ENCODE measurements around the gene AUTS2. TPM values are rescaled to one million over a fixed set of nuclear protein-coding genes. Genes with fewer than 3 reads are reported as not detected.

The AUTS2 gene
- total and polyA plus RNA-seq, 4 donors = 4.9 to 24.4 (median 7.0) TPM

GRCh38 chr7:70317356-70317755 is 719.1 kb downstream of the AUTS2 start (continued):
- TF ChIP-seq HNF4G (IDR thresholded peaks at IDR 0.05) (no peak), YY1 (IDR thresholded peaks at IDR 0.05) (no peak), RAD21 (IDR thresholded peaks at IDR 0.05) (no peak)

GRCh38 chr7:70318511-70318910 is 720.2 kb downstream of the AUTS2 start:
- 79% methylated on average over 1 of the region's 1 CpG for WGBS
- no peaks in the 10 kb centered on the region for H3K27me3 ChIP-seq (ENCODE audit: control insufficient read depth in 4 of 4, insufficient read depth in 4 of 4, low read length in 3 of 4)
- no peak overlapping the region for H3K4me3 ChIP-seq (ENCODE audit: low read depth in 1 of 3, low read length in 3 of 3)
- H3K36me3 ChIP-seq (ENCODE audit: control insufficient read depth in 4 of 4, insufficient read depth in 3 of 4, low read depth in 1 of 4, low read length in 3 of 4) = no peaks in the 10 kb centered on the region
- H3K27ac ChIP-seq (ENCODE audit: low read depth in 1 of 2, low read length in 2 of 2) = no peak overlapping the region
- no peaks in the 10 kb centered on the region for H3K4me1 ChIP-seq (ENCODE audit: control insufficient read depth in 4 of 4, insufficient read depth in 4 of 4, low read length in 3 of 4)
- H3K9me3 ChIP-seq (ENCODE audit: control insufficient read depth in 4 of 4, low read length in 3 of 4) = no peaks in the 10 kb centered on the region
- TF ChIP-seq HNF4G (IDR thresholded peaks at IDR 0.05) = no peak
- no peak for TF ChIP-seq RAD21 (IDR thresholded peaks at IDR 0.05)
- TF ChIP-seq HNF4A (conservative IDR thresholded peaks at IDR 0.05) = no peak
- TF ChIP-seq, protein P1, sequence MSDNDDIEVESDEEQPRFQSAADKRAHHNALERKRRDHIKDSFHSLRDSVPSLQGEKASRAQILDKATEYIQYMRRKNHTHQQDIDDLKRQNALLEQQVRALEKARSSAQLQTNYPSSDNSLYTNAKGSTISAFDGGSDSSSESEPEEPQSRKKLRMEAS (IDR thresholded peaks at IDR 0.05) = no peak
- TF ChIP-seq FOXA1 (IDR thresholded peaks at IDR 0.05) = no peak
- TF ChIP-seq, protein P2, sequence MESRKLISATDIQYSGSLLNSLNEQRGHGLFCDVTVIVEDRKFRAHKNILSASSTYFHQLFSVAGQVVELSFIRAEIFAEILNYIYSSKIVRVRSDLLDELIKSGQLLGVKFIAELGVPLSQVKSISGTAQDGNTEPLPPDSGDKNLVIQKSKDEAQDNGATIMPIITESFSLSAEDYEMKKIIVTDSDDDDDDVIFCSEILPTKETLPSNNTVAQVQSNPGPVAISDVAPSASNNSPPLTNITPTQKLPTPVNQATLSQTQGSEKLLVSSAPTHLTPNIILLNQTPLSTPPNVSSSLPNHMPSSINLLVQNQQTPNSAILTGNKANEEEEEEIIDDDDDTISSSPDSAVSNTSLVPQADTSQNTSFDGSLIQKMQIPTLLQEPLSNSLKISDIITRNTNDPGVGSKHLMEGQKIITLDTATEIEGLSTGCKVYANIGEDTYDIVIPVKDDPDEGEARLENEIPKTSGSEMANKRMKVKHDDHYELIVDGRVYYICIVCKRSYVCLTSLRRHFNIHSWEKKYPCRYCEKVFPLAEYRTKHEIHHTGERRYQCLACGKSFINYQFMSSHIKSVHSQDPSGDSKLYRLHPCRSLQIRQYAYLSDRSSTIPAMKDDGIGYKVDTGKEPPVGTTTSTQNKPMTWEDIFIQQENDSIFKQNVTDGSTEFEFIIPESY (IDR thresholded peaks at IDR 0.05) = no peak
- TF ChIP-seq, protein P3, sequence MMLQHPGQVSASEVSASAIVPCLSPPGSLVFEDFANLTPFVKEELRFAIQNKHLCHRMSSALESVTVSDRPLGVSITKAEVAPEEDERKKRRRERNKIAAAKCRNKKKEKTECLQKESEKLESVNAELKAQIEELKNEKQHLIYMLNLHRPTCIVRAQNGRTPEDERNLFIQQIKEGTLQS (IDR thresholded peaks at IDR 0.05) = no peak
- no peak for TF ChIP-seq JUND (IDR thresholded peaks at IDR 0.05)
- no peak for TF ChIP-seq FOXA2 (IDR thresholded peaks at IDR 0.05)
- TF ChIP-seq CTCF (IDR thresholded peaks at IDR 0.05; ENCODE audit: low read depth, low read length, missing input control) = no peak
- no peak for TF ChIP-seq GABPA (IDR thresholded peaks at IDR 0.05 in 1 of 2, conservative IDR thresholded peaks at IDR 0.05 in 1 of 2)
- DNase-seq (ENCODE audit: low spot score) = no peak
- H3K9ac ChIP-seq (ENCODE audit: low read depth in 1 of 2, low read length in 2 of 2) = no peak overlapping the region

DNA sequence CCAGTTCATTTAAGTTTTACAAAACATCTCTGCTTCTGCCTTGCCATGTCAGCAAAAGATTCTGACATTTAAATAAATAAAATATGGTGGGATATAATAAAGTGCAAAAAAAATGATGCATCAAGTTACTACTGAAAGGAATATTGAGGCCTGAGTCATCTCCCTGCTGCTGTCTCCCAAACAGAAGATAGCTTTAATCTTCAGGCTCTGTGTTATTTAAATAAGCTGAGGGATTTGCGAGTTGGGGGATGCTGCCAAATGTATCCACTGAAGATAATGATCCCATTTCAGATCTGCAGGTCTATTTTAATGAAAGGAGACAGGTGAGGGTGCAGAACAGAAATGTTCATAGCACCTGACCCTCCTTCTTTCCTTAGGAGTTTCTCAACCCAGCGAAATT is 720.8 kb downstream of the AUTS2 start:
- 90% methylated on average over 2 of the region's 2 CpGs for WGBS
- Histone ChIP-seq H3K9ac (ENCODE audit: low read depth in 1 of 2, low read length in 2 of 2) (no peak overlapping the region), H3K27ac (ENCODE audit: low read depth in 1 of 2, low read length in 2 of 2) (no peak overlapping the region), H3K36me3 (ENCODE audit: control insufficient read depth in 4 of 4, insufficient read depth in 3 of 4, low read depth in 1 of 4, low read length in 3 of 4) (no peaks in the 10 kb centered on the region), H3K27me3 (ENCODE audit: control insufficient read depth in 4 of 4, insufficient read depth in 4 of 4, low read length in 3 of 4) (no peaks in the 10 kb centered on the region), H3K4me3 (ENCODE audit: low read depth in 1 of 3, low read length in 3 of 3) (no peak overlapping the region), H3K9me3 (ENCODE audit: control insufficient read depth in 4 of 4, low read length in 3 of 4) (no peaks in the 10 kb centered on the region), H3K4me1 (ENCODE audit: control insufficient read depth in 4 of 4, insufficient read depth in 4 of 4, low read length in 3 of 4) (no peaks in the 10 kb centered on the region)
- TF ChIP-seq SP1 (IDR thresholded peaks at IDR 0.05) (no peak), REST (IDR thresholded peaks at IDR 0.05) (no peak), HNF4G (IDR thresholded peaks at IDR 0.05) (no peak), RXRA (IDR thresholded peaks at IDR 0.05) (no peak), FOXA2 (IDR thresholded peaks at IDR 0.05) (no peak), TAF1 (conservative IDR thresholded peaks at IDR 0.05) (no peak), NR2F2 (IDR thresholded peaks at IDR 0.05) (no peak), YY1 (IDR thresholded peaks at IDR 0.05) (no peak)
- TF ChIP-seq, protein P3 (IDR thresholded peaks at IDR 0.05) = no peak
- TF ChIP-seq, protein P1 (IDR thresholded peaks at IDR 0.05) = no peak
- no peak for DNase-seq (ENCODE audit: low spot score)
